ENCODE results near the gene SSBP3.

GRCh38 chr1:54290506-54291184, 115.5 kb downstream of the SSBP3 start:
- no peak for TF ChIP-seq EZH2phosphoT487 (IDR thresholded peaks at IDR 0.05; ENCODE audit: insufficient read depth, low read depth)
- TF ChIP-seq EZH2 (IDR thresholded peaks at IDR 0.05; ENCODE audit: insufficient read depth, poor library complexity, severe bottlenecking), result no peak
